Psoas muscle (tissue), 8 donors: ENCODE measurements around the gene COL26A1. TPM values are rescaled to one million over a fixed set of nuclear protein-coding genes. Genes with fewer than 3 reads are reported as not detected.

ENCODE experiments used
- ATAC-seq, 4 donors: fragments of 200-7000 bp; cut with Tn5 transposase; one replicate each; pipeline ENCODE4 v1.9.1; 2020; ENCODE audit warnings: moderate library complexity in 3 of 4, mild to moderate bottlenecking in 2 of 4
- DNase-seq, 2 donors: peaks; one replicate each; pipeline ENCODE4 v3.0.0-alpha.2; 2020
- H3K27ac ChIP-seq: fragments of 200-600 bp; one replicate; pipeline ENCODE4 v1.8.0; 2022
- H3K27me3 ChIP-seq, 3 donors: fragments of 200-600 bp in 1 of 3; one replicate each; pipeline versions ENCODE4 v1.6.1 to v1.8.0; 2013 to 2022; ENCODE audit warnings: low read length in 2 of 3, mild to moderate bottlenecking in 2 of 3, moderate library complexity in 1 of 3; ENCODE audit not compliant: insufficient read depth in 3 of 3
- H3K36me3 ChIP-seq, 2 donors: fragments of 200-600 bp in 1 of 2; one replicate each; pipeline versions ENCODE4 v1.6.1 to v1.8.0; 2013 to 2022; ENCODE audit warnings: low read depth in 1 of 2, mild to moderate bottlenecking in 1 of 2, moderate library complexity in 1 of 2; ENCODE audit not compliant: insufficient read depth in 1 of 2
- H3K4me1 ChIP-seq: fragments of 200-600 bp; one replicate; pipeline ENCODE4 v1.8.0; 2022
- H3K4me3 ChIP-seq: fragments of 200-600 bp; one replicate; pipeline ENCODE4 v1.8.0; 2022; ENCODE audit warnings: mild to moderate bottlenecking
- H3K9me3 ChIP-seq: fragments of 200-600 bp; one replicate; pipeline ENCODE4 v1.8.0; 2022
- CTCF ChIP-seq: fragments of 200-600 bp; IDR thresholded peaks from one replicate; pipeline ENCODE4 v1.8.0; 2022; ENCODE audit warnings: antibody characterized with exemption
- WGBS, 3 donors: extraction: QIAGEN DNeasy Blood & Tissue Kit; methylation state at CpG; one replicate each; pipeline versions ENCODE4 v1.1.6 to v1.1.7; 2013; 5-methylcytosine and 5-hydroxymethylcytosine counted together
- intact Hi-C, 2 donors: fragments of 100-400 bp; cut with DNase I; formaldehyde crosslinking; loops; one replicate each; pipeline versions ENCODE4 v1.11.0 to v1.14.2; 2022
- polyA plus RNA-seq, 3 donors: library from polyadenylated mRNA; stranded (reverse); fragments of 200-250 nt; gene quantifications; one replicate each; pipeline ENCODE4 v1.2.3, GENCODE V29; 2013
- total RNA-seq, 4 donors: library from RNA; stranded (reverse); fragmentation: NEBNext Ultra II Directional in 2 of 4; extraction: Animal tissue kit (Norgen Biotek cat#: 25700) in 2 of 4; gene quantifications; one replicate each; pipeline versions ENCODE4 v1.2.1 to v1.2.4, GENCODE V29; 2021 to 2023
- donor health status: healthy with polysubstance abuse.
- donor health status: DM: no; HTN: no; CAD: no; lungs with moderate emphysema.
- donor health status: Bipolar disorder and iron deficiency.
- donor health status: healthy.
- donor health status: DM: yes; HTN: yes; CAD: no.
- donor health status: DM: no; HTN: no; CAD: no.
- donor health status: DM: no; HTN: no; CAD: no.
- donor health status: DM: yes; HTN: yes; CAD: no.

Gene COL26A1
- total and polyA plus RNA-seq, 7 donors = 0.03 TPM; not detected in 6

DNA sequence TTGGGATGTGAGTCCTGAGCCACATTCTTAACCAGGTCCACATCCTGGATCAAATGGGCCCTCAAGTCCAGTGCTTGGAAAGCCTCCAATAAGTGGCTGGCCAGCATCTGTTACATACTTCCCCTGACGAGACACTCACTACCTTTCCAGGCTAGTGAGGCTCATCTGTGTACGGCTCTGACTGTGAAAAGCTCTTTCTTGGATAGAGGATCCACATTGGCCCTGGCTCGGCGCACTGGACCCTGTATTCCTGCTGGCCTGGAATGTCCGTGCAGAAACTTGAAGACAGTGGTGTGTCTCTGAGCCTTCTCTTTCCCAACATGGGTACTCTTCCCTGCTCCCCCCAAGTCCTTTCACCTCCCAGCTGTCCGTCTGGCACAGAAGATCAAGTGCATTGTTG lies 230.9 kb downstream of the COL26A1 start:
- intact Hi-C loops = no loop called here
- Histone ChIP-seq H3K27me3 (no peaks in the 10 kb centered on the region), H3K27ac (no peak overlapping the region), H3K9me3 (no peaks in the 10 kb centered on the region), H3K4me3 (no peak overlapping the region), H3K36me3 (no peaks in the 10 kb centered on the region), H3K4me1 (no peaks in the 10 kb centered on the region)
- no peak for ATAC-seq
- no peak for TF ChIP-seq CTCF
- no peak for DNase-seq
- WGBS, 3 donors = 68 to 74% (median 69%) methylated on average over 6 of the region's 6 CpGs

DNA sequence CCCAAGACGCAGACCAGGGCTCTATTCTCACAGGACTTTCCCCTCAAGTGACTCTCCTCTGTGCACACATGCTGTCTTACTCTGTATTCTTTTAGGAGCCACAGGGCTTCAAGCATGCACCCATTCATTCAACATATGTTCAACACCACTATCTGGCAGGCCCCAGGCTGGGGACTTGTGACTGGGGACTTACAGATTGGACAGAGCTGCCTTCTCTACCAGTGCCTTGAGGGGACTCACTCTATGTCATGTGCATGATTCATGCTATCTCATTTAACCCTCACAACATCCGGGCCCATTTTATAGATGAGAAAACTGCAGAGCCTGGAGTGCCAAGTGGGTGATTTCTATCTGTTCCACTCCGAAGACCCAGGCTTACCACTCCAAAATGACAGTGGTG lies 232.1 kb downstream of the COL26A1 start:
- no peak for ATAC-seq
- no peak for DNase-seq
- intact Hi-C loops = no loop called here
- no peak overlapping the region for H3K4me3 ChIP-seq
- H3K4me1 ChIP-seq = no peaks in the 10 kb centered on the region
- 84 to 94% (median 85%) methylated on average over 3 of the region's 3 CpGs for WGBS, 3 donors
- H3K36me3 ChIP-seq = no peaks in the 10 kb centered on the region
- no peak for TF ChIP-seq CTCF
- no peaks in the 10 kb centered on the region for H3K9me3 ChIP-seq
- H3K27me3 ChIP-seq = no peaks in the 10 kb centered on the region
- no peak overlapping the region for H3K27ac ChIP-seq

DNA sequence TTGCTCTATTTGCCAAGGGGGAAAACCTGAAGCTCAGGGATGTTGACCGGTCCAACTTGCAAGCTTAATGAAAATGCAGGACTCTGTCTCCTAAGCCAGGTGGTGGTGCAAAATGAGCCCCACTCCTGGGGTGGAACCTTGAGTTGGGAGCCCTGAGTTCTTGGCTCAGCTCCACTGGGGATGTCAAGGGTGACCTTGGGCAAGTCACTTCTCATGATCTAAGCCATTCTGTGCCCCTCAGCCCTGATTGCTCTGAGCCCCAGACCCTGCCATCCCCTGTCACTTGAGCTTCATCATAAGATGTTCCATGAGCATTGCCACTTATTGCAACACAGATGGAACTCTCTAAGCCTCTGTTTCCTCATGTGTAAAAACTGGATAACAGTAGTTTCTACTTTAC lies 232.6 kb downstream of the COL26A1 start:
- DNase-seq = no peak
- no peak for TF ChIP-seq CTCF
- ATAC-seq = no peak
- H3K9me3 ChIP-seq = no peaks in the 10 kb centered on the region
- H3K27ac ChIP-seq = no peak overlapping the region
- intact Hi-C loops = no loop called here
- no peaks in the 10 kb centered on the region for H3K36me3 ChIP-seq
- no peak overlapping the region for H3K4me3 ChIP-seq
- H3K27me3 ChIP-seq = no peaks in the 10 kb centered on the region
- H3K4me1 ChIP-seq = no peaks in the 10 kb centered on the region
- 80 to 94% (median 86%) methylated on average over 1 of the region's 1 CpG for WGBS, 3 donors

- no peak overlapping the region for H3K4me3 ChIP-seq
- no peaks in the 10 kb centered on the region for H3K4me1 ChIP-seq
- intact Hi-C loops = no loop called here
- H3K36me3 ChIP-seq = no peaks in the 10 kb centered on the region
- WGBS, 3 donors = 78 to 84% (median 80%) methylated on average over 4 of the region's 4 CpGs
- ATAC-seq (no peak), DNase-seq (no peak)
- no peaks in the 10 kb centered on the region for H3K27me3 ChIP-seq
- H3K9me3 ChIP-seq = no peaks in the 10 kb centered on the region
- H3K27ac ChIP-seq = no peak overlapping the region
- no peak for TF ChIP-seq CTCF
Observed at GRCh38 chr7:101595766-101596537, 233.3 kb downstream of the COL26A1 start.

DNA sequence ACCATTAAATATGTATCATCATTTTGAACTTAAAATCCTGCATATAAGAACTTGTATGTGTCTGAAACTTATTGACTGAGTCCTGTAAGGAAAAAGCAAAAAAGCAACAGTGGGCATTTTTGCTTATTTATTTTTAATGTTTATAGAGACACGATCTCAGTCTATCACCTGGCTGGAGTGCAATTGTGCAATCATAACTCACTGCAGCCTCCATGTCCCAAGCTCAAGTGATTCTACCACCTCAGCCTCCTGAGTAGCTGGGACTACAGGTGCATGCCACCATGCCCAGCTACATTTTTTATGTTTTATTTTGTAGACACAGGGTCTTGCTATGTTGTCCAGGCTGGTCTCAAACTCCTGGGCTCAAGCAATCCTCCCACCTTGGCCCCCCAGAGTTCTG lies 234.2 kb downstream of the COL26A1 start:
- H3K27ac ChIP-seq = no peak overlapping the region
- no peak for ATAC-seq
- H3K36me3 ChIP-seq = no peaks in the 10 kb centered on the region
- no peaks in the 10 kb centered on the region for H3K9me3 ChIP-seq
- TF ChIP-seq CTCF = no peak
- H3K4me1 ChIP-seq = no peaks in the 10 kb centered on the region
- WGBS, 3 donors = 59 to 77% (median 68%) methylated on average over 1 of the region's 1 CpG
- H3K27me3 ChIP-seq = no peaks in the 10 kb centered on the region
- no peak for DNase-seq
- H3K4me3 ChIP-seq = no peak overlapping the region
- intact Hi-C loops = no loop called here
